Osteoblast (primary cell): ENCODE results near the gene TIAM2. TPM values are rescaled to one million over a fixed set of nuclear protein-coding genes. Genes with fewer than 3 reads are reported as not detected.

Experiments used
- DNase-seq: peaks from one replicate; pipeline ENCODE4 v3.0.0; 2011; ENCODE audit warnings: low spot score, mixed read lengths; ENCODE audit not compliant: insufficient read length; ENCODE audit errors: missing footprints
- H2AFZ ChIP-seq: 2 replicates; pipeline ENCODE4 v1.6.0; 2011; ENCODE audit warnings: mild to moderate bottlenecking, low read length
- H3K27ac ChIP-seq: 2 replicates; pipeline ENCODE4 v1.5.1; 2011; ENCODE audit warnings: mild to moderate bottlenecking, low read depth, low read length, moderate library complexity
- H3K27me3 ChIP-seq: 2 replicates; pipeline ENCODE4 v1.6.0; 2012; ENCODE audit warnings: mild to moderate bottlenecking, control low read depth, inconsistent platforms, low read length, moderate library complexity; ENCODE audit not compliant: insufficient read depth
- H3K36me3 ChIP-seq: 2 replicates; pipeline ENCODE4 v1.5.1; 2011; ENCODE audit warnings: mild to moderate bottlenecking, low read length, control low read depth, moderate library complexity; ENCODE audit not compliant: insufficient read depth
- H3K4me1 ChIP-seq: 2 replicates; pipeline ENCODE4 v1.5.1; 2011; ENCODE audit warnings: mild to moderate bottlenecking, low read length, control low read depth, moderate library complexity; ENCODE audit not compliant: insufficient read depth
- H3K4me2 ChIP-seq: 2 replicates; pipeline ENCODE4 v1.6.0; 2011; ENCODE audit warnings: mild to moderate bottlenecking, low read length; ENCODE audit not compliant: insufficient read depth
- H3K4me3 ChIP-seq: fragments of 200-600 bp; sonication (generic); 3 replicates; pipeline ENCODE4 v1.5.1; 2012; ENCODE audit warnings: mild to moderate bottlenecking, low read length, inconsistent platforms; ENCODE audit not compliant: insufficient read depth
- H3K79me2 ChIP-seq: 2 replicates; pipeline ENCODE4 v1.6.0; 2012; ENCODE audit warnings: mild to moderate bottlenecking, low read length, control low read depth, inconsistent platforms; ENCODE audit not compliant: insufficient read depth
- H3K9me3 ChIP-seq: 2 replicates; pipeline ENCODE4 v1.5.1; 2011; ENCODE audit warnings: low read depth, low read length, control low read depth
- H4K20me1 ChIP-seq: 2 replicates; pipeline ENCODE4 v1.6.0; 2012; ENCODE audit warnings: mild to moderate bottlenecking, low read length, control low read depth; ENCODE audit not compliant: insufficient read depth
- total RNA-seq: library from RNA; depleted of rRNA; stranded (reverse); fragments of >200 nt; gene quantifications from 2 replicates; pipeline ENCODE4 v1.2.3, GENCODE V29; 2012
- TF ChIP-seq, protein P1 (sequence below): IDR thresholded peaks from 2 replicates; pipeline ENCODE4 v1.5.1; 2011; ENCODE audit warnings: mild to moderate bottlenecking, low read depth, low read length, moderate library complexity; ENCODE audit errors: extremely low read depth

Gene TIAM2
- total RNA-seq, 1 donor, result 31.8 TPM

DNA sequence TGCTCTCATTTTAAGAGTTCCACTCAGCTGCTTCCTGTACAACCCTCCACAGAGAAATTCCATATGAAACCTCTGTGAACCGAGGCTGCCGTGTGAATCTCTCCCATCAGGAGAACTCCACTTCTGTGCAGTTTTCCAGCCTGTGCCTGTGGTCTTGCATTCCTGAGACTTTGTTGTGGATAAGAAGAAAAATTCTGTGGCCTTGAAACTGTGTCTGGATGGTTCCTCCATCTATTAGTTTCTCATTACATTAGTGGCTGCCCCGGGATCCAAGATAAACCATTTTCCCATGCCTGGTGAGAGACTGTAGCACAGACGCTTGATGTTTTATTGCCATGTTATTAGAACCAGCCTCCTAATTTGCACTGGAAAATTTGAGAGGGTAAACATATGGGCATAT is 40.8 kb upstream of the TIAM2 start:
- H3K27me3 ChIP-seq, result no peaks in the 10 kb centered on the region
- H3K27ac ChIP-seq, result no peak overlapping the region
- DNase-seq, result no peak
- no peaks in the 10 kb centered on the region for H4K20me1 ChIP-seq
- no peaks in the 10 kb centered on the region for H3K79me2 ChIP-seq
- H3K9me3 ChIP-seq, result no peaks in the 10 kb centered on the region
- TF ChIP-seq, protein P1, sequence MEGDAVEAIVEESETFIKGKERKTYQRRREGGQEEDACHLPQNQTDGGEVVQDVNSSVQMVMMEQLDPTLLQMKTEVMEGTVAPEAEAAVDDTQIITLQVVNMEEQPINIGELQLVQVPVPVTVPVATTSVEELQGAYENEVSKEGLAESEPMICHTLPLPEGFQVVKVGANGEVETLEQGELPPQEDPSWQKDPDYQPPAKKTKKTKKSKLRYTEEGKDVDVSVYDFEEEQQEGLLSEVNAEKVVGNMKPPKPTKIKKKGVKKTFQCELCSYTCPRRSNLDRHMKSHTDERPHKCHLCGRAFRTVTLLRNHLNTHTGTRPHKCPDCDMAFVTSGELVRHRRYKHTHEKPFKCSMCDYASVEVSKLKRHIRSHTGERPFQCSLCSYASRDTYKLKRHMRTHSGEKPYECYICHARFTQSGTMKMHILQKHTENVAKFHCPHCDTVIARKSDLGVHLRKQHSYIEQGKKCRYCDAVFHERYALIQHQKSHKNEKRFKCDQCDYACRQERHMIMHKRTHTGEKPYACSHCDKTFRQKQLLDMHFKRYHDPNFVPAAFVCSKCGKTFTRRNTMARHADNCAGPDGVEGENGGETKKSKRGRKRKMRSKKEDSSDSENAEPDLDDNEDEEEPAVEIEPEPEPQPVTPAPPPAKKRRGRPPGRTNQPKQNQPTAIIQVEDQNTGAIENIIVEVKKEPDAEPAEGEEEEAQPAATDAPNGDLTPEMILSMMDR, result no peak
- no peak overlapping the region for H2AFZ ChIP-seq
- no peaks in the 10 kb centered on the region for H3K36me3 ChIP-seq
- no peak overlapping the region for H3K4me2 ChIP-seq
- H3K4me3 ChIP-seq, result no peak overlapping the region
- no peaks in the 10 kb centered on the region for H3K4me1 ChIP-seq

DNA sequence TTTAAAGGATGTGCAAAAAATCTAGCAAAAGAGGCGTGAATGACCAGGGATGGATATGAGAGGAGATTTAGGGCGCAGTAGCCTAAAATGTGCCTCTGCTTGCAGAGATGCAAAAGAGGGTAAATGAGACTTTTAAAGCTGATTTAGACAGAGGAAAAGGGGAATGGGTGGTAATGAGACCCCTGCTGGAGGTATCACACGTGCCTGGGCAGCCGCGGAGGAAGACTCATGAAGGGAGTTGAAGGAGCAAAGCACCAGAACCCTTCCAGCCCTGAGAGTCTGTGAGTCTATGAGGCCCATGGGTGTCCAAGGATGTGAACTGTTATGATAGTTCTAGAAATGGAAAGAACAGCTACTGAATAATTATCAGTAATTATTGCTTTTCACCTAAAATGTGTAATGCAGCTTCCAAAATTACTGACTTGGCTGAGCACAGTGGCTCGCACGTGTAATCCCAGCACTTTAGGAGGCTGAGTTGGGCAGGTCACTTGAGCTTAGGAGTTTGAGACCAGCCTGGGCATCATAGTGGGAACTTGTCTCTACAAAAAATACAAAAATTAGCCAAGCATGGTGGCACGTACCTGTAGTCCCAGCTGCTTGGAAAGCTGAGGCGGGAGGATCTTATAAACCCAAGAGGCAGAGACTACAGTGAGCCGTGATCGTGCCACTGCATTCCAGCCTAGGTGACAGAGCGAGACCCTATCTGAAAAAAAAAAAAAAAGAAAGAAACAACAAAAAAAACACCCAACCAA is 38.2 kb upstream of the TIAM2 start:
- Histone ChIP-seq H3K27ac (no peak overlapping the region), H3K36me3 (no peaks in the 10 kb centered on the region), H4K20me1 (no peaks in the 10 kb centered on the region), H3K79me2 (no peaks in the 10 kb centered on the region), H3K27me3 (no peaks in the 10 kb centered on the region), H2AFZ (no peak overlapping the region), H3K4me3 (no peak overlapping the region), H3K4me2 (no peak overlapping the region), H3K4me1 (no peaks in the 10 kb centered on the region), H3K9me3 (no peaks in the 10 kb centered on the region)
- TF ChIP-seq, protein P1, result no peak
- no peak for DNase-seq

DNA sequence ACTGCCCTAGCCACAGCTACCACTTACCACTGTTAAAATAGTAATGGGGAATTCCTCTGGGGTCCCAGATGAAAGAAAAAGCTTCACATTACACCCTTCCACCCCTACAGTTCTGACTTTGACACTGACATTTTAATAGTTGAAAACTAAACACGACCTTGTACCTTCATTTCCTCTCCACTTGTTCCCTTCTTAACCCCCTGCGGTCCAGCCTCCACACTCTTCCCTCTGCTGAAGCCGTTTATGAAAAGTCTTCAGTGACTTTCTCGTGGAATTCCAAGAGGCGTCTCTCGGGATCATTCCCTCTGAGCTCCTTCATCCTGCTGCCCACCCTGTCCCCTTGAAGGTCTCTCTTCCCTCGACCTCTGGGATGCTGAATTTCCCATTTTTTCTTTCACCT is 36.6 kb upstream of the TIAM2 start:
- TF ChIP-seq, protein P1, result no peak
- no peak for DNase-seq
- no peak overlapping the region for H3K27ac ChIP-seq
- H3K4me1 ChIP-seq, result peaks cover 9% of the 10 kb centered on the region
- no peak overlapping the region for H2AFZ ChIP-seq
- no peaks in the 10 kb centered on the region for H3K36me3 ChIP-seq
- no peaks in the 10 kb centered on the region for H3K9me3 ChIP-seq
- no peaks in the 10 kb centered on the region for H4K20me1 ChIP-seq
- H3K79me2 ChIP-seq, result no peaks in the 10 kb centered on the region
- no peak overlapping the region for H3K4me3 ChIP-seq
- H3K4me2 ChIP-seq, result no peak overlapping the region
- H3K27me3 ChIP-seq, result no peaks in the 10 kb centered on the region

DNA sequence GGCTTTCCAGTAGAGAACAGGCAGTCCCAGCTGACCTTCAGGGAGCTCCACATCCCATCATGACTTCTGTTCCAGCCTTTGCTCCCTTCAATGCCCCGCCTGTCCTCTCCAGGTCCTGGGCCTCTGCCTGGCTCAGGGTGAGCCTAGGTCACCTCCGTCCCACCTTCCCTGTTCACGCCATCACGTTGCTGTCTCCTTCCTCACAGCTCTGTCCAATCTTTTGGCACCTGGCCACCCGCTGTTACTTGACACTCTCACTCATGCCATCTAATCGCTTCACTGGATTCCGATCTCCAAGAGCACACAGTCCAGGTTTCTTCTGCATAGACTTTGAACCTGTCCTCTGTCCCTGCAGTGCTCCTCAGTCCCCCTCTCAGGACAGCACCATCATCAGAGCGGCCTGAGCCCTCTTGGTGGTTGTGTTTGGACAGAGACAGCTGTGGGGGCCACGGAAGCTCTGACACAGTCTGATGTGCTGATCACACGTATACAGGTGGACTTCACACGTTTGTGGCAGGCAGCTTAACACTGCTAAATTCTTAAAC is 34.7 kb upstream of the TIAM2 start:
- H4K20me1 ChIP-seq, result no peaks in the 10 kb centered on the region
- H3K4me3 ChIP-seq, result no peak overlapping the region
- peaks cover 9% of the 10 kb centered on the region for H3K4me1 ChIP-seq
- TF ChIP-seq, protein P1, result no peak
- no peak overlapping the region for H3K4me2 ChIP-seq
- H3K9me3 ChIP-seq, result no peaks in the 10 kb centered on the region
- no peaks in the 10 kb centered on the region for H3K79me2 ChIP-seq
- no peak overlapping the region for H3K27ac ChIP-seq
- no peak overlapping the region for H2AFZ ChIP-seq
- no peaks in the 10 kb centered on the region for H3K36me3 ChIP-seq
- DNase-seq, result no peak
- H3K27me3 ChIP-seq, result no peaks in the 10 kb centered on the region
